Stimulated activated naive CD8-positive, alpha-beta T cell treated with anti-CD3 and anti-CD28 coated beads, Interleukin-15, Interleukin-2, amounts not matched to agents 100 ng/mL and 50 ng/mL, for 24 hours (primary cell): Measurements from ENCODE around the gene RAB11A.

Experiments
- H3K27ac Mint-ChIP-seq: one replicate; pipeline ENCODE4 v1.8.0; 2021; ENCODE audit warnings: mild to moderate bottlenecking, mixed read lengths
- H3K27me3 Mint-ChIP-seq: one replicate; pipeline ENCODE4 v1.8.0; 2021; ENCODE audit warnings: mixed read lengths
- H3K36me3 Mint-ChIP-seq: one replicate; pipeline ENCODE4 v1.8.0; 2021; ENCODE audit warnings: low read depth, mixed read lengths
- H3K4me1 Mint-ChIP-seq: one replicate; pipeline ENCODE4 v1.8.0; 2021; ENCODE audit warnings: low read depth, mixed read lengths
- H3K4me3 Mint-ChIP-seq: one replicate; pipeline ENCODE4 v1.8.0; 2021; ENCODE audit warnings: mild to moderate bottlenecking, mixed read lengths
- H3K9me3 Mint-ChIP-seq: one replicate; pipeline ENCODE4 v1.8.0; 2021; ENCODE audit warnings: mixed read lengths

The RAB11A gene

DNA sequence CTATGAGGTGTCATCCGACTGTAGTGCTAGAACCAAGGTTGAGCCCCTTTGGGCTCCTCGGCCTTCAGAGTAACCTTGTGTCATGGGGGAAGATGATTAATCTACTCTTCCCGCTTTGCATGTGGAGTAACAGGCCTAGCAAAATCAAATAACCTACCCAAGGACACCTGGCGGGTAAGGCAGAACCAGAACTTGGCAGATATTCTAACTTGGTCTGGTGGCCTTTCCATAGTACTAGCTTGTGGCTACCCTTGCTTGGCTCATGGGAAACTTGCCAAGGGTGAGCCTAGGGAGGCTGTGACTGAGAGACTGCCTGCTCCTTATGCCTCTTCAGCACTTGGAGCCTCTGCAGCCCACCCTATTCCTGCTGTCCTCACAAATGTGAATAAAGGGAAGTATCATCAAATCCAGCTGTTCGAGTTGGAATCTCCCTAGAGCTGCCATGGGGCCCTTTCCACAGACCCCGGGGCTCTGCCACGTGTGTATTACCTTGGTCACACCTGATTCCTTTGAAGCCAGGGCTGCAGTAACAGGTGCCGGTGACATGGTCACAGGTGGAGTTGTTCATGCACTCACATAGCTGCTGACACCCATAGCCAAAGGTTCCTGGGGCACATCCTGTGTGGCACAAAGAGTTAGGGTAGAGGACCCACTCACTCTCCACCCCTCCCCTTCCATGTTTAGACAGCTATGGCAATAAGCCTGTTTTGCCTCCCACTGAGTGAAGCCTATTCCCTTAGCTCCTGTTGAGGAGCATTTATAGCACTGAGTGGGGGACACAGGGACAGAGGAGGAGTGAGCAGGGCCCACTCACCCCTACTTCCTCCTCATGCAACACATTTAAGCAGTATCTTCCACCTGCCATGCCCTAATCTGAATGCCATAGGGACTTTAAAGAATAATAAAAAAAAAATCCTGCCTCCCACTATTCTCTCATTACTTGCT lies 46.0 kb downstream of the RAB11A start:
- H3K36me3 Mint-ChIP-seq = peaks cover 4% of the 10 kb centered on the region
- H3K27ac Mint-ChIP-seq = no peak overlapping the region
- no peaks in the 10 kb centered on the region for H3K27me3 Mint-ChIP-seq
- peaks cover 37% of the 10 kb centered on the region for H3K4me1 Mint-ChIP-seq
- H3K4me3 Mint-ChIP-seq = no peak overlapping the region
- H3K9me3 Mint-ChIP-seq = no peaks in the 10 kb centered on the region

DNA sequence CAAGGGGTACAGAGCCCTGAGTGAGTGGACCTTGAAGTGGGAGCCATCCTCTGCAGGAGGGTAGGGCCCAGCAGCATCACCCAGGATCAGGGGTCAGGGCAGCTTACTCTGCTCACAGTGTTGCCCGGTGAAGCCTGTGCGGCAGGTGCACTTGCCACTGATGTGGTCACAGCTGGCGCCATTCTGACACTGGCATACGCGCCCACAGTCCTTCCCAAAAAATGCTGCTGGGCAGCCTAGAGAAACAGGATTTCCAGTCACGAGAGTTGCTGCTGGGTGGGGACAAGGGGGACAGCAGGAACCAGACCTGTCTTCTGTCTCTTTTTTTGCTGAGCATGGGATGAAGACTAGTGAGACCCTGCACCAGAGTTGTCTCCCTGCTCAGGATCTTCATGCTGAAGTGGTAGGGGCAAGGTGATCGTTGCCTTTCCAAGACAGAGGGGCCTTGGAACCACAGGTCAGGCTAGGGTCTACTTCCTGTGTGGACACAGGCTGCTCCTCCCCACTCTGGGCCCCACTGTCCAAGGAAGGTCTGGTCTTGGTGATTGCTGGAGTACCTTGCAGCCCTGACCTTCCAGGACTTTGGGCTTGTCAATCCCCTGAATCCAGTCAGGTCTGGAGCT lies 46.9 kb downstream of the RAB11A start:
- peaks cover 46% of the 10 kb centered on the region for H3K4me1 Mint-ChIP-seq
- H3K4me3 Mint-ChIP-seq = no peak overlapping the region
- H3K27ac Mint-ChIP-seq = no peak overlapping the region
- H3K36me3 Mint-ChIP-seq = peaks cover 4% of the 10 kb centered on the region
- H3K27me3 Mint-ChIP-seq = no peaks in the 10 kb centered on the region
- no peaks in the 10 kb centered on the region for H3K9me3 Mint-ChIP-seq

DNA sequence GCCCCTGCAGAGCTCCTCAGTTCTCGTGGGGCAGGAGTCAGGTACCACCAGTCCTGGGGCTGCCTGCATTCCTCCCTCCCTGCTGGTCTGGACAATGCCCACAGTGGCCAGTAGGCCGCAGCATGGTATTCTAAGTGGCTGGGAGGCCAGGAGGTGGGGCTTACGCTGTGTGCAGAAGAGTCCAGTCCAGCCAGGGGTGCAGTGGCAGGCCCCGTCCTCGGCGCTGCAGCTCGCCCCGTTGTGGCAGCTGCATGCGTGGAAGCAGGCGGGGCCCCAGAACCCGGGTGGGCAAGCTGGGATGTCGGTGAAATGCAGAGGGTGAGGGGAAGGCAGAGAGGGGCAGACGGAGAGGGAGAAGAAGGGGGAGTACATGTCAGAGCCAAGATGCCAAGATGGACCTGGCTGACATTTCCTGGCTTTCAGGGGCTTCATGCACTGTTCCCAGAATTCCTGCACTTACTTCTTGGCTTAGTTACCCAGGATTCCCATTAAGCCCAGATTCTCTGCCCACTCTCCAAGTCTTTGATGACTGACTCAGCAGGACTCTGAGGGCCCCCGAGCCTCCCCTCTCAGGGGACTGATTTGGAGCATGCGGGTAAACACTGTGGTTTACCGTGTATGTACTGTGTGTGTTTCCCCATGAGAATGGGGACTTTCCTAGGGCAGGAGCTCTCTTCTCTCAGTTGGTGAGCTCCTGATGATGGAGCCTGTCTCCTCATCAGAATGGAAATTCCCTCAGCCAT lies 47.5 kb downstream of the RAB11A start:
- Mint-ChIP-seq H3K9me3 (no peaks in the 10 kb centered on the region), H3K27me3 (no peaks in the 10 kb centered on the region), H3K27ac (no peak overlapping the region), H3K4me3 (no peak overlapping the region), H3K36me3 (peaks cover 4% of the 10 kb centered on the region), H3K4me1 (peaks cover 49% of the 10 kb centered on the region)

DNA sequence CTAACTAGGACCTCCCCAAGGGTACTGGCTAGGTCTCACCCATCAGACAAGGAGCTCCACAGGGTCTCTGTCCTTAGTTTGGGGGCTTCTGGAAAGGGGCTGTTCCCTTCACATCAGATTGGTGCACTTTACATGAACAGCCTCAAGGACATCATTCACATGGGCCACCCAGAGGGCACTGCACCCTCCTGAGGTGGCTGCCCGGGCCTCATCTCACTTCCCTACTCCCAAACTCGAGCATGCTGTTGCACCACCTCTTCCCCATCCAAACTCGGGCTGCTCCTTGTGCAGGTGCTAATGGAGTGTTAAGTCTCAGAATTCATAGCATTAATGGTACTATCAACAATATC lies 48.1 kb downstream of the RAB11A start:
- peaks cover 49% of the 10 kb centered on the region for H3K4me1 Mint-ChIP-seq

DNA sequence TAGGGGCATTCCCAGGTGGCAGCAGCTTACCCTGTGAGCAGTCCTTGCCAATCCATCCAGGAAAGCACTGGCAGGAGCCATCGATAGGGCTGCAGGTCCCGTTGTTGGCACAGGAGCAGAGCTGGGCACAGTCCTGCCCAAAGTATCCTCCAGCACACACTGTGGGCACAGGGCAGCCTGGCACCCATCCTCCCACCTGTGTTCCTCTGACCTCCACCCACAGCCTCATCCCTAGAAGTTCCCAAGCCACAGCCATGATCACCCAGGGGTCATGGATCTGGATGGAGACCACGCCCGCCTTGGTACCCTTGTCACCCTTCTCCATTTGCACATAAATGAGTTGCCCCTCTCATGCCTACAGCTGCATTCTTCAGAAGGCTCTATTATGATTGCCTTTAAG lies 48.6 kb downstream of the RAB11A start:
- H3K27ac Mint-ChIP-seq = peak overlapping the region; percentile 9
- no peaks in the 10 kb centered on the region for H3K9me3 Mint-ChIP-seq
- no peaks in the 10 kb centered on the region for H3K27me3 Mint-ChIP-seq
- peaks cover 49% of the 10 kb centered on the region for H3K4me1 Mint-ChIP-seq
- H3K36me3 Mint-ChIP-seq = peaks cover 4% of the 10 kb centered on the region
- H3K4me3 Mint-ChIP-seq = no peak overlapping the region

More for the DNA sequence above, 48.1 kb downstream of the RAB11A start:
- Mint-ChIP-seq H3K36me3 (peaks cover 4% of the 10 kb centered on the region), H3K4me3 (no peak overlapping the region), H3K27me3 (no peaks in the 10 kb centered on the region), H3K9me3 (no peaks in the 10 kb centered on the region), H3K27ac (peak overlapping the region; percentile 65)

DNA sequence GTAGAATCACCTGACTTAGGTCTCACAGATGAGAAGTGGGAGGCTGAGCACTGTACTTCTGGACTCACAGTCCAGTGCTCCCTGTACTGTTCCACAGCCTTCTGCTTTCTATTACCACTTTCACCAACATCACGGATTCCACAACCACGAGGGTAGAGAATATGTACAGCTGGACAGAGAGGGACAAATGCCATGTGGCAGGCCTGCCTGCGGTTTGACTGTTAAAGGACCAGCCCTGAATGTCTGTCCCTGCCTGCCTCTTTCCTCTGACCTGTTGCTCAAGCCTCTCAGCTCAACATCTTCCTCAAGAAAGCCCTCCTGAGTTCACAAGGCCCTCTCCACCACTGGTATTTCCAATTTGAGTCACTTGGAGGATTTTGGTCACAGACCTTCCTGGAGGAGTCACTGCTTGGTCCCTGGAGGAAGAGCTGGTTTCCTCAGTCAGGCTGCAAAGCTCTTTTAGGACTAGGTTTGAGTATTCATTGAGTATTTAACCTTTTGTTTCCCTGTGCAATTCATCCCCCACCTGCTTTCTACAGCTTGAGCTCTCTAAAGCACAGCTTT lies 49.1 kb downstream of the RAB11A start:
- Mint-ChIP-seq H3K4me1 (peaks cover 49% of the 10 kb centered on the region), H3K9me3 (no peaks in the 10 kb centered on the region), H3K4me3 (no peak overlapping the region), H3K27me3 (no peaks in the 10 kb centered on the region), H3K36me3 (peaks cover 4% of the 10 kb centered on the region), H3K27ac (peak overlapping the region; percentile 9)

DNA sequence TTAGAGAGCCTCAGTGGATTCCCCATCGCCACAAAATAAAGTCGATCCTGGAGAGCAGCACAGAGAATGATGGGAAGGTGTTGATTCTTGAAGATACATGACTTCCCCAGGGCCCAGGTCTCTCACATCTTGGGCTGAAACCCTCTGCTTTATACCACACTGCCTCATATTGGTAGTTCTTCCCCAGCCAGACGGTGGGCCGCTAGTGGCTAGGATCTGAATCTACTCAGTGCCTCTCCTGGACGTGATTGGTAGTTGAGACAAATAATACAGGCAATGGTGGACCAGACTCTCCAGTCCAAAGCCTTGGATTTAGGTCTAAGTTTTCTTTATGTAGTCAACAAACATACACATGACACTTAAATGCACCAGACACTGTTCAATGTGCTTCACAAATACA lies 49.7 kb downstream of the RAB11A start:
- Mint-ChIP-seq H3K9me3 (no peaks in the 10 kb centered on the region), H3K4me3 (no peak overlapping the region), H3K27ac (no peak overlapping the region), H3K4me1 (peaks cover 49% of the 10 kb centered on the region), H3K36me3 (peaks cover 4% of the 10 kb centered on the region), H3K27me3 (no peaks in the 10 kb centered on the region)

DNA sequence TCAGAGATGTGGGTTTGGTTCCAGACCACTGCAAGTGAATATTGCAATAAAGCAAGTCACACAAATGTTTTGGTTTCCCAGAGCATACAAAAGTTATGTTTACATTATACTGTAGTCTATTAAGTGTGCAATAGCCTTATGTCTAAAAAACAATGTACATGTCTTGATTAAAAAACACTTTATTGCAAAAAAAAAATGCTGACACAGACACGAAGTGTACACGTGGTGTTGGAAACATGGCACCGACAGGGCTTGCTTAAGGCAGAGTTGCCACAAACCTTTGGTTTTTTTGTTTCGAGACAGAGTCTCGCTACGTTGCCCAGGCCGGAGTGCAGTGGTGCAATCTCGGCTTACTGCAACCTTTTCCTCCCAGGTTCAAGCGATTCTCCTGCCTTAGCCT lies 50.1 kb downstream of the RAB11A start:
- H3K4me1 Mint-ChIP-seq = peaks cover 49% of the 10 kb centered on the region
- no peak overlapping the region for H3K4me3 Mint-ChIP-seq
- H3K27ac Mint-ChIP-seq = no peak overlapping the region

DNA sequence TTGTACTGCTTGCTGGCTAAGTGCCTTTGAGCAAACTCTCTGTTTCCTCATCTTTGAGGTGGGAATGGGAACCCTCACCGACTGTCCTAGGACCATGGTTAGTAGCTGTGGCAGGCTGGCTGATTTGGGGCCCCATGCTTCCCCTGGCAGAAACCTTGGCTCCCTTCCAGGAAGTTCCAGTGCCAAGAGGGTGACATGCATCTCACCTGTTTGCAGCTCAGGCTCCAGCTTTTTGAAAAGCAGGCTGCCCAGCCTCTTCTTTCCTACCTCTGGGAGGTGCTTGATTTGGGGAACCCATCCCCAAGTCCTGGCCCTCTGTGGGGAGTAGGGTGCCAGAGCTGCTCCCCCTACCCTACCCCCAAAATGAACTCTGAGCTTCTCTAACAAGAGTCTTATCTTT lies 50.8 kb downstream of the RAB11A start:
- no peak overlapping the region for H3K27ac Mint-ChIP-seq
- no peak overlapping the region for H3K4me3 Mint-ChIP-seq
- H3K9me3 Mint-ChIP-seq = no peaks in the 10 kb centered on the region
- H3K36me3 Mint-ChIP-seq = peaks cover 4% of the 10 kb centered on the region
- H3K27me3 Mint-ChIP-seq = no peaks in the 10 kb centered on the region
- H3K4me1 Mint-ChIP-seq = peaks cover 49% of the 10 kb centered on the region

More for the DNA sequence above, 50.1 kb downstream of the RAB11A start:
- Mint-ChIP-seq H3K36me3 (peaks cover 4% of the 10 kb centered on the region), H3K27me3 (no peaks in the 10 kb centered on the region), H3K9me3 (no peaks in the 10 kb centered on the region)

DNA sequence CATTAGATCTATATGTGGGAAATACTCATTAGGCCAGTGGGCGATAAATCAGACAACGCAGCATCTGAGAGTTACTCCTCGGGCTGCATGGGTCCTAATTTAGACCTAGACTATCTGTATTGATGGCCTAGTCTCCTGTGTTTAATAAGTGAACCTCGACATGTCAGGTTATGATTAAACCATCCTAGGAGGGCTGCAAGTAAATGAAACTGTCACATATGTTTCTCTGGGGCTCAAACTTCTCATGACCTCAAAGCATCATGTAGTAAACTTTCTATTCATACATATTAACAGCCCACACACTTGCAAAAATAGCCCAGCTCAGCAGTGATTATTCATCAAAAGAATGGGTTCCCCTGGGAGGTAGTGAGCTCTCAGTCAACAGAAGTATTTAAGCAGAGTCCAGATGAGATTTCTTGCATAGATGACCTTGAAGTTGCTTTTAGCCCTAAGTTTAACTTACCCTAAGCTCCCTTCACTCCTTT lies 51.6 kb downstream of the RAB11A start:
- peaks cover 46% of the 10 kb centered on the region for H3K4me1 Mint-ChIP-seq
- H3K27ac Mint-ChIP-seq = no peak overlapping the region
- H3K4me3 Mint-ChIP-seq = no peak overlapping the region
- H3K36me3 Mint-ChIP-seq = peaks cover 4% of the 10 kb centered on the region
- H3K9me3 Mint-ChIP-seq = no peaks in the 10 kb centered on the region
- no peaks in the 10 kb centered on the region for H3K27me3 Mint-ChIP-seq

DNA sequence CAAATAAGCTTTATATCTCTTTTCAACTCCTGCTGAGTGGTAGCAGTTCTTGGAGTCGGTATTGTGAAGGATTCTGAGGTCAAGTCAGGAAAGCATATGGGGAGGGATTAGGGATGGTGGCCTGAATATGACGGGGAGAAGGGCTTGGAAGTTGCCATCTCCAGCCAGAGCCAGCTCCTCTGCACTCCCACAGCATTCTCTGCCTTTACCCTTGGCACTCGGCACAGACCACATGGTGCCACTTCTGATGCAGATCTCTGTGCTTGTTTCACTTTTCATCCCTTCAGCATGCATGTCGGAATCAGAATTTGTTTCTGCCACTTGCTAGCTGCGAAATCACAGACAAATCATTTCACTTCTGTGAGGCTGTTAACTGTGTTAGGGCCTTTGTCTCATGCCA lies 52.5 kb downstream of the RAB11A start:
- H3K27ac Mint-ChIP-seq = no peak overlapping the region
- no peak overlapping the region for H3K4me3 Mint-ChIP-seq
- peaks cover 4% of the 10 kb centered on the region for H3K36me3 Mint-ChIP-seq
- H3K27me3 Mint-ChIP-seq = no peaks in the 10 kb centered on the region
- no peaks in the 10 kb centered on the region for H3K9me3 Mint-ChIP-seq
- peaks cover 37% of the 10 kb centered on the region for H3K4me1 Mint-ChIP-seq

DNA sequence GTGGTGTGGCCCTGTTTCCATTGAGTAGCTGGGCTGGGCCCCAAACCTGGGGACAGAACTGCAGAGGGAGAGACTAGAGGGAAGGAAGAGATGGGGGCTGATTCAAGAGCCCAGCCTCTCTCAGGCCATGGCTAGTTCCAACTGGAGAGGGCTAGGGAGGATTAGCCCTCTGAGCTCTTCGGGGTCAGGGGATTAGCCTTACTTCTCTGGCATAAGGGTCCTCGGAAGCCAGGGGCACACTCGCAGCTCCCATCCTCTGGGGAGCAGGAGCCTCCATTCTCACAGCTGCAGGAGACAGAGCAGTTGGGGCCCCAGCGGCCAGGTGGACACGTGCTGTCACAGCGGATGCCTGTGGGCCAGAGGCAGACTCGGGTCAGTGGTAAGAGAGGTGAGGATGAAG lies 53.3 kb downstream of the RAB11A start:
- H3K36me3 Mint-ChIP-seq = peaks cover 4% of the 10 kb centered on the region
- no peak overlapping the region for H3K4me3 Mint-ChIP-seq
- H3K27me3 Mint-ChIP-seq = no peaks in the 10 kb centered on the region
- H3K9me3 Mint-ChIP-seq = no peaks in the 10 kb centered on the region
- H3K4me1 Mint-ChIP-seq = peaks cover 29% of the 10 kb centered on the region
- H3K27ac Mint-ChIP-seq = no peak overlapping the region

DNA sequence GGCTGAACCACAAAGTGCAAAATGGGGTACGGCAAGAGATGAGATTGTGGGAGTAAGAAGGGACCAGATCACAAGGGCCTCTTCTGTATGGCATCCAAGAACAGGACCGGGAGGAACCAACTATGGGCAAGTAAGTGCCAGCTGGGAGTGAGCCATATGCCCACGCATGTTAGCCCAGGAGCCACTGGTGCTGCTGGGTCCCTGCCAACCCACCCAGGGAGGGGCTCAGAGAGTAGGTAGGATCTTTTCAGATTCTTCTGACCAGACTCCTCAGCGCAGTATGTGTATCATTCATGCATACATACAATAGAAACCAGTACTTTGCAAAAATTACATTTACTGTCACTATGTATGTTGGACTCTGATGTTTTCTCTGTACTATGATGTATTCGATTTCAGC lies 54.0 kb downstream of the RAB11A start:
- H3K27ac Mint-ChIP-seq = no peak overlapping the region
- H3K4me1 Mint-ChIP-seq = peaks cover 22% of the 10 kb centered on the region
- no peaks in the 10 kb centered on the region for H3K9me3 Mint-ChIP-seq
- peaks cover 4% of the 10 kb centered on the region for H3K36me3 Mint-ChIP-seq
- H3K4me3 Mint-ChIP-seq = no peak overlapping the region
- H3K27me3 Mint-ChIP-seq = no peaks in the 10 kb centered on the region

DNA sequence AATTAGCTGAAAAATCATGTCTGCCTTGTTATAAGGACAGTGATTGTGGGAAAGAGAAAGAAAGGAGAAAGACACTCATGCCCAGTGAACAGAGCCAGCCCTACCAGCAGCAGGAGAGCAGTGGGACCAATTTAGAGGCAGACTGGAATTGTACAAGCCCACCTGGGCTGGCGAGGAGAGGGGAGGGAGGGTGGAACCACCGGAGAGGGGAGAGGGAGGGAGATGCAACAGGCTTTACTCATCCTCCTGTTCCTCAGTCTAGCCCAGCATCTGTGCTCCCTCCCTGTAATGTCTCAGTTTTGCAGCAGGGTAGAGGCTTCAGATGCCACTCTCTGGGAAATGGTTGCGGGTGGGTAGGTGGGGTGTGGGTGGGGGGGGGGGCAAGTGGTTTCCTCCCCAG lies 54.7 kb downstream of the RAB11A start:
- Mint-ChIP-seq H3K27ac (no peak overlapping the region), H3K4me3 (no peak overlapping the region), H3K9me3 (no peaks in the 10 kb centered on the region), H3K27me3 (no peaks in the 10 kb centered on the region), H3K36me3 (peaks cover under 1% of the 10 kb centered on the region), H3K4me1 (peaks cover 15% of the 10 kb centered on the region)

DNA sequence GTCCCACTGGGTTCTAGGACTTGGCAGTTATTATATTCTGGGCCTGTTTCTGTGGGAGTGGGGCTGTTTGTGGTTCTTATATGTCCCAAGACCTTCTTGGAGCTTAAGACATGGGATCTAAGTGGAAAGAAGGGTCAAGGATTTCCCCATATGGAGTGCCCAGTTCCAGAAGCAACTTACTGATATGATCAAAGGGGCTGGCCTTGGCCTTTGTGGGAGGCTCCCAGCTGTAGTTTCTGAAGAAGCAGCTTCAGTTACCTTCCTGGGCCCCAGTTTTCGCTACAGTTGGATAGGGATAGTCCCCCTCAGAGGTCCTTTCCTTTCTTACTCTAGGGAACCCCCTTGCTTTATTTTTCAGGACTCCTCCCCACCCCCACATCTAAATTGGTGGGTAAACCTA lies 56.0 kb downstream of the RAB11A start:
- Mint-ChIP-seq H3K4me1 (peaks cover 11% of the 10 kb centered on the region), H3K27me3 (no peaks in the 10 kb centered on the region), H3K36me3 (no peaks in the 10 kb centered on the region), H3K9me3 (no peaks in the 10 kb centered on the region), H3K27ac (no peak overlapping the region), H3K4me3 (no peak overlapping the region)
